GM12892 (cell line): ENCODE measurements around the gene MAP4K1.

Source experiments
- POLR2A ChIP-seq: IDR thresholded peaks from 2 replicates; pipeline ENCODE4 v1.6.1; 2011; ENCODE audit warnings: low read depth, low read length, control low read depth
- TAF1 ChIP-seq: IDR thresholded peaks from 2 replicates; pipeline ENCODE4 v1.6.1; 2011; ENCODE audit warnings: low read depth, mild to moderate bottlenecking, control low read depth, low read length, borderline replicate concordance

DNA sequence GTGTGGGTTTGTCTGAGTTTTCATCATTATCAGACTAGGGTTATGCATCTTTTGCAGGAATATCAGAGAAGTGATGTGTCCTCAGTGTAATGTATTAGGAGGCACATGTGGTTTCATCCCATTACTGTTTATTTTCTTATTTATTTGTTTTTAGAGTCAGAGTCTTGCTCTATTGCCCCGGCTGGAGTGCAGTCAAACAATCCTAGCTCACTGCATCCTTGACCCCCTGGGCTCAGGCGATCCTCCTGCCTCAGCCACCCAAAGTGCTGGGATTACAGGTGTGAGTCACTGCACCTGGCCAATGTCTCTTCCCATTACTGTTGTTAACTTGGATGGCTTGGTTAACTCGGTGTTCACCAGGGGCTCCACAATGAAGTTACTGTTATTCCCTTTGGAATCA is 67.4 kb downstream of the MAP4K1 start:
- TF ChIP-seq TAF1 (no peak), POLR2A (no peak)
